IMR-90 (cell line): ENCODE results near the gene PLXDC2. TPM values are rescaled to one million over a fixed set of nuclear protein-coding genes. Genes with fewer than 3 reads are reported as not detected.
A peak's percentile ranks its signal among the peaks of the same experiment; 100 is the strongest.

Source experiments
- ATAC-seq: fragments of 200-7000 bp; cut with Tn5 transposase; 2 replicates; pipeline ENCODE4 v1.9.1; 2020; ENCODE audit warnings: low read depth, mild to moderate bottlenecking, moderate library complexity
- BruUV-seq: library from RNA; stranded (reverse); fragments of 400-500 nt; replicated peaks from 2 replicates; lab custom pipeline; 2021; lab: Mats Ljungman, UMichigan
- CTCF ChIA-PET: fragments of 300-600 bp; formaldehyde crosslinking; extraction: SDS; loops from one replicate; lab custom pipeline; 2021; ENCODE audit warnings: antibody characterized with exemption; lab: Yijun Ruan, JAX
- POLR2A ChIA-PET: fragments of 300-600 bp; sonication (Branson Sonifier 250); formaldehyde crosslinking; loops from one replicate; lab custom pipeline; 2022; ENCODE audit warnings: antibody characterized with exemption; ENCODE audit not compliant: unreplicated experiment; lab: Charles Lee
- DNase-seq: peaks from one replicate; pipeline ENCODE4 v3.0.0; 2013
- H2AFZ ChIP-seq: replicated peaks from 2 replicates; pipeline ENCODE3; 2013; ENCODE audit warnings: low read length, mild to moderate bottlenecking; ENCODE audit not compliant: poor library complexity
- H2AK5ac ChIP-seq: 2 replicates; pipeline ENCODE4 v1.6.1; 2013; ENCODE audit warnings: low read depth, low read length, inconsistent platforms
- H2AK9ac ChIP-seq: replicated peaks from 2 replicates; pipeline ENCODE3; 2013; ENCODE audit warnings: mild to moderate bottlenecking, low read depth, low read length, moderate library complexity; ENCODE audit not compliant: poor library complexity
- H2BK120ac ChIP-seq: 2 replicates; pipeline ENCODE4 v1.6.1; 2013; ENCODE audit warnings: low read depth, low read length, inconsistent platforms
- H2BK15ac ChIP-seq: 3 replicates; pipeline ENCODE4 v1.6.1; 2013; ENCODE audit warnings: low read depth, low read length, inconsistent platforms
- H2BK20ac ChIP-seq: 2 replicates; pipeline ENCODE4 v1.6.1; 2013; ENCODE audit warnings: low read depth, mild to moderate bottlenecking, inconsistent platforms, low read length, moderate library complexity
- H2BK5ac ChIP-seq: 2 replicates; pipeline ENCODE4 v1.6.1; 2013; ENCODE audit warnings: mild to moderate bottlenecking, low read depth, low read length, inconsistent platforms; ENCODE audit not compliant: poor library complexity, severe bottlenecking
- H3K14ac ChIP-seq: replicated peaks from 2 replicates; pipeline ENCODE4 v1.6.1; 2013; ENCODE audit warnings: low read depth, low read length, inconsistent platforms
- H3K18ac ChIP-seq: 2 replicates; pipeline ENCODE4 v1.6.1; 2013; ENCODE audit warnings: low read depth, low read length, control low read depth
- H3K23ac ChIP-seq: 2 replicates; pipeline ENCODE4 v1.6.1; 2013; ENCODE audit warnings: low read depth, low read length, inconsistent platforms
- H3K27ac ChIP-seq: 2 replicates; pipeline ENCODE4 v1.5.1; 2013; ENCODE audit warnings: mild to moderate bottlenecking, control low read depth, low read length; ENCODE audit not compliant: insufficient read depth
- H3K27me3 ChIP-seq: 2 replicates; pipeline ENCODE4 v1.6.1; 2013; ENCODE audit warnings: low read length; ENCODE audit not compliant: control insufficient read depth, insufficient read depth
- H3K36me3 ChIP-seq: 2 replicates; pipeline ENCODE4 v1.6.1; 2013; ENCODE audit warnings: low read length, mixed read lengths; ENCODE audit not compliant: control insufficient read depth, insufficient read depth
- H3K4ac ChIP-seq: 2 replicates; pipeline ENCODE4 v1.6.1; 2013; ENCODE audit warnings: low read depth, low read length, inconsistent platforms
- H3K4me1 ChIP-seq: 2 replicates; pipeline ENCODE4 v1.6.1; 2013; ENCODE audit warnings: low read length, mixed read lengths; ENCODE audit not compliant: control insufficient read depth, insufficient read depth
- H3K4me2 ChIP-seq: 2 replicates; pipeline ENCODE4 v1.6.1; 2013; ENCODE audit warnings: low read depth, mild to moderate bottlenecking, control low read depth, low read length, moderate library complexity
- H3K4me3 ChIP-seq: 2 replicates; pipeline ENCODE4 v1.5.1; 2013; ENCODE audit warnings: low read depth, mild to moderate bottlenecking, control low read depth, low read length, moderate library complexity; ENCODE audit not compliant: insufficient read depth
- H3K56ac ChIP-seq: 2 replicates; pipeline ENCODE4 v1.6.1; 2013; ENCODE audit warnings: low read length, inconsistent platforms; ENCODE audit not compliant: insufficient read depth; ENCODE audit errors: extremely low read depth
- H3K79me1 ChIP-seq, 2 experiments: 2 replicates each; pipeline ENCODE4 v1.6.1; 2013; ENCODE audit warnings: low read length in 2 of 2, inconsistent platforms in 1 of 2, low read depth in 1 of 2
- H3K9ac ChIP-seq: 2 replicates; pipeline ENCODE4 v1.6.1; 2013; ENCODE audit warnings: low read depth, low read length, control low read depth
- H3K9me1 ChIP-seq: 2 replicates; pipeline ENCODE4 v1.6.1; 2013; ENCODE audit warnings: low read length, inconsistent platforms; ENCODE audit not compliant: insufficient read depth
- H3K9me3 ChIP-seq: 2 replicates; pipeline ENCODE4 v1.6.1; 2013; ENCODE audit warnings: low read length; ENCODE audit not compliant: control insufficient read depth, insufficient read depth
- H4K20me1 ChIP-seq: 2 replicates; pipeline ENCODE4 v1.6.1; 2013; ENCODE audit warnings: low read length, inconsistent platforms; ENCODE audit not compliant: insufficient read depth
- H4K5ac ChIP-seq: 2 replicates; pipeline ENCODE4 v1.6.1; 2013; ENCODE audit warnings: mild to moderate bottlenecking, low read depth, low read length, control low read depth
- H4K8ac ChIP-seq, 2 experiments: 2 replicates each; pipeline ENCODE4 v1.6.1; 2013; ENCODE audit warnings: low read depth in 2 of 2, low read length in 2 of 2, control low read depth in 1 of 2, inconsistent platforms in 1 of 2
- H4K91ac ChIP-seq: 2 replicates; pipeline ENCODE4 v1.6.1; 2013; ENCODE audit warnings: low read depth, low read length, inconsistent platforms; ENCODE audit not compliant: insufficient read depth
- BHLHE40 ChIP-seq: fragments of 150-350 bp; IDR thresholded peaks from 2 replicates; pipeline ENCODE4 v1.6.1; 2016; ENCODE audit warnings: mild to moderate bottlenecking, low read depth, low read length
- CEBPB ChIP-seq: IDR thresholded peaks from 2 replicates; pipeline ENCODE4 v1.6.1; 2012; ENCODE audit warnings: low read depth, low read length, improper control_type of control experiment
- FOS ChIP-seq: fragments of 150-350 bp; IDR thresholded peaks from 2 replicates; pipeline ENCODE4 v1.6.1; 2016; ENCODE audit warnings: low read depth, low read length
- RCOR1 ChIP-seq: IDR thresholded peaks from 2 replicates; pipeline ENCODE4 v1.6.1; 2012; ENCODE audit warnings: mild to moderate bottlenecking, low read length, improper control_type of control experiment; ENCODE audit not compliant: insufficient replicate concordance
- RFX5 ChIP-seq: IDR thresholded peaks from 2 replicates; pipeline ENCODE4 v1.8.0; 2012; ENCODE audit warnings: low read depth, mild to moderate bottlenecking, low read length, moderate library complexity
- WGBS, 2 experiments: methylation state at CpG; one replicate each; pipeline versions ENCODE4 v1.1.5 to v1.1.7; 2013; ENCODE audit warnings: missing lambda C conversion rate in 2 of 2; ENCODE audit not compliant: insufficient read length in 1 of 2; ENCODE audit errors: extremely low coverage in 2 of 2; 5-methylcytosine and 5-hydroxymethylcytosine counted together
- dilution Hi-C: fragments of 300-500 bp; cut with HindIII; formaldehyde crosslinking; loops from one replicate; pipeline ENCODE4 v1.14.3; 2018; ENCODE audit warnings: low sequenced_read_pairs; ENCODE audit not compliant: unreplicated experiment
- in situ Hi-C: fragments of 300-500 bp; cut with MboI; formaldehyde crosslinking; loops from 3 replicates; pipeline ENCODE4 v1.14.3; 2019; ENCODE audit warnings: low sequenced_read_pairs, inconsistent platforms, mixed read lengths
- intact Hi-C: fragments of 100-400 bp; cut with micrococcal nuclease; formaldehyde crosslinking; loops from 2 replicates; pipeline ENCODE4 v1.10.0; 2022
- polyA plus RNA-seq, 3 experiments: library from polyadenylated mRNA; depleted of rRNA; stranded (reverse); fragments of >200 nt; gene quantifications; 2 replicates each; pipeline ENCODE4 v1.2.3, GENCODE V29; 2012; ENCODE audit warnings: low replicate concordance in 1 of 3
- total RNA-seq: library from RNA; depleted of rRNA; stranded (reverse); fragments of >200 nt; gene quantifications from 2 replicates; pipeline ENCODE4 v1.2.3, GENCODE V29; 2012

Gene PLXDC2
- total and polyA plus RNA-seq, 2 of the 4 experiments (the other 2 are of a cell fraction) = 3.2 to 6.1 TPM

- Histone ChIP-seq H2AK5ac (no peak overlapping the region), H4K8ac (no peak overlapping the region), H2BK120ac (peak overlapping the region; percentile 31; the same call in 1 of the 2 replicates), H2BK5ac (peak overlapping the region; percentile 60), H2BK15ac (0 out of 3 replicates have a peak overlapping the region, but pooled peaks have one; percentile 21), H4K91ac (no peak overlapping the region), H3K9ac (no peak overlapping the region; the same call in 1 of the 2 replicates), H3K4me3 (no peak overlapping the region), H3K27me3 (no peaks in the 10 kb centered on the region), H4K5ac (peak overlapping the region; percentile 54; the same call in 1 of the 2 replicates), H3K23ac (no peak overlapping the region), H3K4me2 (peak overlapping the region; percentile 94), H3K56ac (no peak overlapping the region), H3K79me1 (no peaks in the 10 kb centered on the region), H2AK9ac (no peak overlapping the region), H3K36me3 (no peaks in the 10 kb centered on the region), H3K18ac (no peak overlapping the region), H3K9me3 (no peaks in the 10 kb centered on the region), H3K4ac (no peak overlapping the region), H3K14ac (no peak overlapping the region), H3K4me1 (peaks cover 5% of the 10 kb centered on the region; the same call in 1 of the 2 replicates), H3K27ac (peak overlapping the region; percentile 10; the same call in 1 of the 2 replicates), H4K20me1 (no peaks in the 10 kb centered on the region), H2BK20ac (no peak overlapping the region), H3K9me1 (peaks cover 4% of the 10 kb centered on the region; the same call in 1 of the 2 replicates), H2AFZ (no peak overlapping the region)
- ATAC-seq (peak; percentile 83), DNase-seq (peak; percentile 77)
- CTCF ChIA-PET = no interaction called here
- POLR2A ChIA-PET = no interaction called here
- 33% methylated on average over 1 of the region's 3 CpGs; no CpG with 5 or more reads in 1 of the 2 experiments for WGBS, 2 experiments
- BruUV-seq = no TSS peak
- TF ChIP-seq BHLHE40 (peak; percentile 49; the same call in 1 of the 2 replicates), RCOR1 (no peak), CEBPB (peak; percentile 96), FOS (peak; percentile 39; the same call in 1 of the 2 replicates), RFX5 (no peak)
- dilution Hi-C loops = no loop called here
- intact Hi-C loops = no loop called here
- in situ Hi-C loops = no loop called here
These were observed 113.4 kb downstream of the PLXDC2 start for GRCh38 chr10:19929506-19930140.
